Esophagus muscularis mucosa (tissue), 4 donors: ENCODE results near the gene AP3D1. TPM values are rescaled to one million over a fixed set of nuclear protein-coding genes. Genes with fewer than 3 reads are reported as not detected.
"Not testable (repeated sequence)": the region's sequence is repeated elsewhere in the genome, so short reads cannot be mapped to it uniquely, and the experiment has no call there.

Experiments
- DNase-seq: peaks from one replicate; pipeline ENCODE4 v3.0.0-alpha.2; 2017; ENCODE audit errors: extremely low spot score
- H3K27ac ChIP-seq, 4 donors: fragments of 200-600 bp; sonication (generic); replicated peaks in 1 of 4; 1 replicate in 3 of 4; 2 replicates in 1 of 4; pipeline ENCODE4 v1.5.1; 2016 to 2019; ENCODE audit warnings: mild to moderate bottlenecking in 1 of 4
- H3K27me3 ChIP-seq, 4 donors: fragments of 200-600 bp; sonication (generic); one replicate each; pipeline versions ENCODE4 v1.5.1 to v1.6.0; 2016 to 2019
- H3K36me3 ChIP-seq, 4 donors: fragments of 200-600 bp; sonication (generic); one replicate each; pipeline ENCODE4 v1.5.1; 2016 to 2019
- H3K4me1 ChIP-seq, 4 donors: fragments of 200-600 bp; sonication (generic); one replicate each; pipeline ENCODE4 v1.5.1; 2016 to 2019
- H3K4me3 ChIP-seq, 4 donors: fragments of 200-600 bp; sonication (generic); 1 replicate in 2 of 4; 2 replicates in 2 of 4; pipeline ENCODE4 v1.5.1; 2016 to 2019; ENCODE audit warnings: mild to moderate bottlenecking in 4 of 4, moderate library complexity in 1 of 4
- H3K9me3 ChIP-seq, 4 donors: fragments of 200-600 bp; sonication (generic); 1 replicate in 3 of 4; 2 replicates in 1 of 4; pipeline ENCODE4 v1.5.1; 2016 to 2019
- EP300 ChIP-seq: sonication (generic); formaldehyde crosslinking; IDR thresholded peaks from one replicate; pipeline ENCODE4 v1.6.1; 2017; ENCODE audit warnings: antibody characterized with exemption
- POLR2A ChIP-seq: fragments of 450-650 bp; IDR thresholded peaks from one replicate; pipeline ENCODE4 v1.6.1; 2017; ENCODE audit warnings: antibody characterized with exemption, moderate library complexity, mild to moderate bottlenecking, low read depth
- POLR2AphosphoS5 ChIP-seq, 2 donors: sonication (generic); formaldehyde crosslinking; IDR thresholded peaks; one replicate each; pipeline ENCODE4 v1.6.1; 2017; ENCODE audit warnings: antibody characterized with exemption in 2 of 2
- WGBS: methylation state at CpG from one replicate; pipeline ENCODE4 v1.1.5; 2018; 5-methylcytosine and 5-hydroxymethylcytosine counted together
- intact Hi-C: fragments of 100-400 bp; cut with DNase I; formaldehyde crosslinking; loops from one replicate; pipeline ENCODE4 v1.15.1; 2023
- total RNA-seq, 4 donors: library from RNA; depleted of rRNA; stranded (reverse); fragments of >200 nt; gene quantifications; one replicate each; pipeline versions ENCODE4 v1.1.0 to v1.2.1, GENCODE V29; 2016
- TF ChIP-seq, protein P1 (sequence below), 3 experiments: fragments of 200-600 bp in 2 of 3; fragments of 450-650 bp in 1 of 3; sonication (generic) in 2 of 3; IDR thresholded peaks; one replicate each; pipeline ENCODE4 v1.5.1; 2017 to 2019; ENCODE audit warnings: antibody characterized with exemption in 3 of 3, mild to moderate bottlenecking in 2 of 3, moderate library complexity in 1 of 3

Gene AP3D1
- total RNA-seq: 100 to 1,000 TPM in 2 of 4 donors, 10 to 100 TPM in 2; 76.0 to 156 (median 93.7) TPM

DNA sequence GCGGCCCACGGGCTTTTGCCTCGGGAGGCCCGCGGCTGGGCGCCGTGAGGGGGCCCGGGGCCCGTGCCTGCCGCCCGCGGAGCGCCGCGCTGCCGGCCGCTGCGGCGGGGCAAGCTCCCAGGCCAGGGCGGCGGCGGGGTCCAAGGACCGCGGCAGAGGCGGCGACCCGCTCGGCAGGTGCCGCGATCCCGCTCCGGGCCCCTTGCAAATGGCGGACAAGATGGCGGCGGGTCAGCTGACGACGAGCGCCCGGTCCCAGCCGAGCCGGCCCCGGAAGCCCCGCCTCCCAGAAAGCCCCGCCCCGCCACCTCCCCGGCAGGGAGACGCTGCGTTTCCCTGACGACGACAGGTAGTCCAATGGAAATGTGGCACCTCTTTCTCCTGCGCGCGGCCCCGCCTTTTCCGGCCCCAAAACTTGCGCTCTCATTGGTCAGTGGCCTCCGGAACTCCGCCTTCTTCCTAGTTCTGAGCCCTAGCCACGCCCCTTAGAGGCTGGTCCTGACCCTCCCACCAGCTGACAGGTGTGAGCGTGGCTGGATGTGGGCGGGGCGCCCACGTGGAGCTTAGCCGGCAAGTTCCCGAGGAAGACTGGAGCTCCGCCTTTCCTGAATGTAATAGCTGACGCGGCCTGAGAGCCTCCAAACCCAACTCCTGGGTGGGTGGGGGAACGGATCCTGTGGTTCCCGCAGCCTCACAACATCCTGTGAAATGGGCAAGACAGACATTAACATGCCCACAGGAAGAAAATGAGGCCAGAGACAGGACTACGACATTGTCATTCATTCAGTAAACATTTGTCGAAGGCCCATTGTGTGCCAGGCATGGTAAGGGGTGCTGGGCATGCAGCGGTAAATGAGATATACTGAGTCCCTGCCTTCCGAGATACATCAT, at the start of gene AP3D1:
AP3D1 (minus strand) TSS at position 228 of the 891 bp plus-strand sequence. CDS start 232 bp downstream, outside the sequence.
- Histone ChIP-seq H3K27ac (peak within 1 kb of the TSS; percentile 84 to 89 (median 88)), H3K4me1 (peaks cover 27 to 55% (median 49%) of the 10 kb centered on the region in 4 donors), H3K36me3 (peaks cover 0 to 3% (median 0%) of the 10 kb centered on the region in 4 donors), H3K9me3 (no peaks in the 10 kb centered on the region), H3K27me3 (no peaks in the 10 kb centered on the region), H3K4me3 (peak within 1 kb of the TSS; percentile 78 to 98 (median 91))
- WGBS: 9% methylated on average over 9 of the region's 74 CpGs
- intact Hi-C loops: loop anchor here (5.0 to 10.0 kb wide), 3 partner anchors 86 to 243 kb away; partner anchors contain the start of genes LSM7, PLEKHJ1, SF3A2 and SPPL2B
- peak; percentile 100 for DNase-seq
- TF ChIP-seq, protein P1, sequence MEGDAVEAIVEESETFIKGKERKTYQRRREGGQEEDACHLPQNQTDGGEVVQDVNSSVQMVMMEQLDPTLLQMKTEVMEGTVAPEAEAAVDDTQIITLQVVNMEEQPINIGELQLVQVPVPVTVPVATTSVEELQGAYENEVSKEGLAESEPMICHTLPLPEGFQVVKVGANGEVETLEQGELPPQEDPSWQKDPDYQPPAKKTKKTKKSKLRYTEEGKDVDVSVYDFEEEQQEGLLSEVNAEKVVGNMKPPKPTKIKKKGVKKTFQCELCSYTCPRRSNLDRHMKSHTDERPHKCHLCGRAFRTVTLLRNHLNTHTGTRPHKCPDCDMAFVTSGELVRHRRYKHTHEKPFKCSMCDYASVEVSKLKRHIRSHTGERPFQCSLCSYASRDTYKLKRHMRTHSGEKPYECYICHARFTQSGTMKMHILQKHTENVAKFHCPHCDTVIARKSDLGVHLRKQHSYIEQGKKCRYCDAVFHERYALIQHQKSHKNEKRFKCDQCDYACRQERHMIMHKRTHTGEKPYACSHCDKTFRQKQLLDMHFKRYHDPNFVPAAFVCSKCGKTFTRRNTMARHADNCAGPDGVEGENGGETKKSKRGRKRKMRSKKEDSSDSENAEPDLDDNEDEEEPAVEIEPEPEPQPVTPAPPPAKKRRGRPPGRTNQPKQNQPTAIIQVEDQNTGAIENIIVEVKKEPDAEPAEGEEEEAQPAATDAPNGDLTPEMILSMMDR (IDR thresholded peaks at IDR 0.05): no peak
- TF ChIP-seq POLR2AphosphoS5 (IDR thresholded peaks at IDR 0.05): peak; percentile 55 to 86

GRCh38 chr19:2200624-2201294, 49.4 kb upstream of the AP3D1 start:
- H3K4me3 ChIP-seq, H3K27me3 ChIP-seq, intact Hi-C loops, DNase-seq, H3K9me3 ChIP-seq, H3K27ac ChIP-seq: not testable (repeated sequence)
- peaks cover 12 to 89% (median 65%) of the 10 kb centered on the region in 4 donors for H3K36me3 ChIP-seq
- 94% methylated on average over 50 of the region's 50 CpGs for WGBS
- peaks cover 0 to 18% (median 7%) of the 10 kb centered on the region in 4 donors for H3K4me1 ChIP-seq

DNA sequence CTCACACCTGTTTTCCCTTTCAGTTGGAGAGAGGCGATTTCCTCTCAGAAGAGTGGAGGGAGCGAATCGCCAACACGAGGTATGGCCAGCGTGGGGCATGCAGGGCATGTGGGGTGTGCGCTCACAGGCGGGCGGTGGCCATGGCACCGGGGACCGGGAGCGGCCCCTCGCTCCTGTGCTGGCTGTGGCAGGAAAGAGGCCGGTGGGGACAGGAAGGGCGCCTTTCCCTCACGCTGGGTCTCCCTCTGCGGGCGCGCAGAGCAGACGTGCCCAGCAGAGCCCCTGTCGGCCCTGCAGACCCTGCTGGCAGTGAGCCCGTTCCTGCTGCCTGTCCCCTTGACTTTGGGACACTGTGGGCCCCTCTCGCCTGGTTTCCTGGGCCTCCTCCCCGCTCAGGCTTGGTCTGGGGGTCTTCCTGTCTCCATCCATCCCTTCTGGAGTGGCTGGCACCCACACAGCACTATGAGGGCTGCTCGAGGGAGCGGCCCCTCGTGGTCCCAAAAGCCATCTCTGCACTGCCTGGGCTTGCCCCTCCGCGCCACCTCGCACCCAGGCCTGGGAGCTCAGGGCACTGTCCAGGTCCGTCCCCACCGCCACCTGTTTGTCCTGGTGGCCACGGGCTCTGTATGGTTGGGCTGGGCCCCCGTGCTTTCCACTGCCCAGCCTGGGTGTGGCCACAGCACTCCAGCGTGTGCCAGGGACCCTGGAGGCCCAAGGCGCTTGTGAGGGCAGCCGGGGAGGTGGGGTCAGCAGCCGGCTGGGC, 48.7 kb upstream of the AP3D1 start:
- intact Hi-C loops: no loop called here
- peaks cover 11 to 89% (median 69%) of the 10 kb centered on the region in 4 donors for H3K36me3 ChIP-seq
- TF ChIP-seq POLR2AphosphoS5 (IDR thresholded peaks at IDR 0.05) (no peak), POLR2A (no peak), EP300 (no peak)
- TF ChIP-seq, protein P1 (IDR thresholded peaks at IDR 0.05): no peak

GRCh38 chr19:2199215-2199614, 47.8 kb upstream of the AP3D1 start:
- 80% methylated on average over 16 of the region's 18 CpGs for WGBS
- intact Hi-C loops: no loop called here

More for the DNA sequence above, 48.7 kb upstream of the AP3D1 start:
- Histone ChIP-seq H3K9me3 (no peaks in the 10 kb centered on the region), H3K4me3 (no peak overlapping the region), H3K27me3 (no peaks in the 10 kb centered on the region), H3K4me1 (peaks cover 0 to 18% (median 7%) of the 10 kb centered on the region in 4 donors), H3K27ac (no peak overlapping the region)
- WGBS: 92% methylated on average over 36 of the region's 37 CpGs
- DNase-seq: no peak

More at GRCh38 chr19:2199215-2199614, 47.8 kb upstream of the AP3D1 start:
- peaks cover 0 to 18% (median 7%) of the 10 kb centered on the region in 4 donors for H3K4me1 ChIP-seq
- no peaks in the 10 kb centered on the region for H3K27me3 ChIP-seq
- DNase-seq: no peak
- no peak overlapping the region for H3K4me3 ChIP-seq
- TF ChIP-seq, protein P1 (IDR thresholded peaks at IDR 0.05): peak in 2 of 3 experiments; percentile 11 to 24
- no peak for TF ChIP-seq POLR2AphosphoS5 (IDR thresholded peaks at IDR 0.05)
- H3K36me3 ChIP-seq: peaks cover 18 to 90% (median 75%) of the 10 kb centered on the region in 4 donors
- no peak overlapping the region for H3K27ac ChIP-seq
- no peaks in the 10 kb centered on the region for H3K9me3 ChIP-seq
